HEK293T (cell line): ENCODE data around the gene SFXN1.

Experiments
- CTCF ChIA-PET: fragments of 350-600 bp; formaldehyde crosslinking; extraction: SDS; loops from one replicate; lab custom pipeline; 2021; ENCODE audit warnings: antibody characterized with exemption, inconsistent platforms; lab: Yijun Ruan, JAX
- POLR2A ChIA-PET: fragments of 350-600 bp; formaldehyde crosslinking; extraction: SDS; loops from one replicate; lab custom pipeline; 2020; ENCODE audit warnings: antibody characterized with exemption, inconsistent platforms; lab: Yijun Ruan, JAX
- DNase-seq: peaks from one replicate; pipeline ENCODE4 v3.0.0; 2012; ENCODE audit warnings: mixed read lengths; ENCODE audit errors: extremely low spot score
- ARNT ChIP-seq: fragments of 450-650 bp; IDR thresholded peaks from 2 replicates; pipeline ENCODE4 v1.6.1; 2017; ENCODE audit warnings: mild to moderate bottlenecking
- BHLHE40 ChIP-seq: fragments of 450-650 bp; IDR thresholded peaks from 2 replicates; pipeline ENCODE4 v1.6.1; 2016; ENCODE audit warnings: mild to moderate bottlenecking, moderate library complexity, borderline replicate concordance
- CTBP1 ChIP-seq: fragments of 450-650 bp; IDR thresholded peaks from 2 replicates; pipeline ENCODE4 v1.6.1; 2016; ENCODE audit warnings: borderline replicate concordance
- ELF4 ChIP-seq: fragments of 450-650 bp; IDR thresholded peaks from 2 replicates; pipeline ENCODE4 v1.6.1; 2017; ENCODE audit warnings: antibody characterized with exemption
- FOXA1 ChIP-seq: fragments of 450-650 bp; IDR thresholded peaks from 2 replicates; pipeline ENCODE4 v1.6.1; 2016; ENCODE audit warnings: mild to moderate bottlenecking
- FOXK2 ChIP-seq: fragments of 450-650 bp; IDR thresholded peaks from 2 replicates; pipeline ENCODE4 v1.6.1; 2016; ENCODE audit warnings: mild to moderate bottlenecking
- FOXM1 ChIP-seq: fragments of 450-650 bp; IDR thresholded peaks from 2 replicates; pipeline ENCODE4 v1.6.1; 2017; ENCODE audit warnings: mild to moderate bottlenecking, borderline replicate concordance
- HDGF ChIP-seq: fragments of 450-650 bp; IDR thresholded peaks from 2 replicates; pipeline ENCODE4 v1.6.1; 2017; ENCODE audit warnings: antibody characterized with exemption, borderline replicate concordance
- L3MBTL2 ChIP-seq: fragments of 450-650 bp; conservative IDR thresholded peaks from 2 replicates; pipeline ENCODE4 v1.6.1; 2016; ENCODE audit warnings: mild to moderate bottlenecking
- LEF1 ChIP-seq: fragments of 450-650 bp; IDR thresholded peaks from 2 replicates; pipeline ENCODE4 v1.6.1; 2017; ENCODE audit warnings: mild to moderate bottlenecking, borderline replicate concordance
- NFRKB ChIP-seq: fragments of 450-650 bp; IDR thresholded peaks from 2 replicates; pipeline ENCODE4 v1.6.1; 2016; ENCODE audit warnings: mild to moderate bottlenecking, moderate library complexity
- PKNOX1 ChIP-seq: fragments of 450-650 bp; IDR thresholded peaks from 2 replicates; pipeline ENCODE4 v1.6.1; 2016
- SP1 ChIP-seq: fragments of 450-650 bp; IDR thresholded peaks from 2 replicates; pipeline ENCODE4 v1.6.1; 2017
- SUZ12 ChIP-seq: fragments of 450-650 bp; IDR thresholded peaks from 2 replicates; pipeline ENCODE4 v1.6.1; 2016; ENCODE audit warnings: mild to moderate bottlenecking
- TARDBP ChIP-seq: fragments of 450-650 bp; IDR thresholded peaks from 2 replicates; pipeline ENCODE4 v1.6.1; 2016
- ZNF384 ChIP-seq: fragments of 450-650 bp; IDR thresholded peaks from 2 replicates; pipeline ENCODE4 v1.6.1; 2016

Gene SFXN1

GRCh38 chr5:175478384-175479124 lies at the start of gene SFXN1:
Gene SFXN1 (plus strand): TSS chr5:175478560. CDS start chr5:175492104, 13,544 bp downstream.
- DNase-seq, result peak; percentile 96
- TF ChIP-seq NFRKB (no peak), L3MBTL2 (peak; percentile 26; the same call in 1 of the 2 replicates), CTBP1 (no peak), PKNOX1 (no peak), ARNT (0 out of 2 replicates have a peak, but pooled peaks have one; percentile 48), FOXA1 (no peak), SUZ12 (no peak), BHLHE40 (no peak), FOXM1 (0 out of 2 replicates have a peak, but pooled peaks have one; percentile 43), ELF4 (no peak), TARDBP (no peak), LEF1 (peak; percentile 84; the same call in 1 of the 2 replicates), ZNF384 (no peak)
- ChIA-PET CTCF (interaction anchor here (5.5 kb wide), 1 partner anchor 14 kb away, joined by 33 read pairs; no protein-coding TSS in a partner anchor), POLR2A (interaction anchor here (0.6 to 1.0 kb wide), 8 partner anchors 9 to 100 kb away, joined by 3 to 12 read pairs (median 4); no protein-coding TSS in a partner anchor)

- CTCF ChIA-PET, result interaction anchor here (0.6 kb wide), 1 partner anchor 9 kb away, joined by 3 read pairs; the partner anchor contains the start of gene DRD1
- TF ChIP-seq HDGF, result no peak
- no peak for TF ChIP-seq FOXM1
- TF ChIP-seq NFRKB, result no peak
- TF ChIP-seq SUZ12, result no peak
- no peak for TF ChIP-seq ARNT
- no peak for TF ChIP-seq FOXK2
- no peak for TF ChIP-seq ZNF384
- no peak for TF ChIP-seq ELF4
- no peak for TF ChIP-seq CTBP1
- no peak for TF ChIP-seq PKNOX1
- no peak for TF ChIP-seq BHLHE40
- no peak for TF ChIP-seq SP1
- no peak for TF ChIP-seq FOXA1
- no peak for TF ChIP-seq L3MBTL2
- no peak for TF ChIP-seq LEF1
- TF ChIP-seq TARDBP, result no peak
- POLR2A ChIA-PET, result no interaction called here
- DNase-seq, result no peak
These were observed 43.6 kb upstream of the SFXN1 start for GRCh38 chr5:175434800-175435199.

GRCh38 chr5:175436359-175436758 lies 42.0 kb upstream of the SFXN1 start:
- no peak for DNase-seq
- CTCF ChIA-PET, result no interaction called here
- POLR2A ChIA-PET, result no interaction called here
- TF ChIP-seq LEF1 (no peak), PKNOX1 (no peak), FOXA1 (no peak), FOXK2 (no peak), SUZ12 (no peak), HDGF (no peak), BHLHE40 (no peak), ELF4 (no peak), CTBP1 (no peak), FOXM1 (no peak), SP1 (no peak), TARDBP (no peak), ARNT (no peak), L3MBTL2 (no peak), NFRKB (no peak), ZNF384 (no peak)

GRCh38 chr5:175438234-175438857 lies 40.0 kb upstream of the SFXN1 start:
- ChIA-PET CTCF (no interaction called here), POLR2A (no interaction called here)
- no peak for TF ChIP-seq CTBP1
- TF ChIP-seq ARNT, result no peak
- TF ChIP-seq FOXA1, result no peak
- TF ChIP-seq FOXM1, result no peak
- TF ChIP-seq L3MBTL2, result no peak
- no peak for TF ChIP-seq SUZ12
- TF ChIP-seq HDGF, result no peak
- TF ChIP-seq NFRKB, result no peak
- no peak for TF ChIP-seq TARDBP
- TF ChIP-seq LEF1, result no peak
- TF ChIP-seq PKNOX1, result no peak
- TF ChIP-seq SP1, result no peak
- no peak for DNase-seq
